NT2/D1 (cell line): Measurements from ENCODE around the gene ALDH2.
"Not testable (repeated sequence)": the region's sequence is repeated elsewhere in the genome, so short reads cannot be mapped to it uniquely, and the experiment has no call there.

Source experiments
- DNase-seq: peaks from one replicate; pipeline ENCODE4 v3.0.0-alpha.2; 2011; ENCODE audit warnings: low read depth, low spot score
- H3K27me3 ChIP-seq: 2 replicates; pipeline ENCODE4 v1.6.0; 2011; ENCODE audit warnings: mild to moderate bottlenecking; ENCODE audit not compliant: insufficient read length, insufficient read depth
- H3K36me3 ChIP-seq: 2 replicates; pipeline ENCODE4 v1.6.1; 2011; ENCODE audit warnings: mild to moderate bottlenecking, low read length, mixed read lengths; ENCODE audit not compliant: insufficient read depth, insufficient read length
- H3K4me1 ChIP-seq: 2 replicates; pipeline ENCODE4 v1.5.1; 2011; ENCODE audit not compliant: insufficient read depth, insufficient read length
- H3K4me3 ChIP-seq: 2 replicates; pipeline ENCODE4 v1.5.1; 2011; ENCODE audit warnings: low read depth; ENCODE audit not compliant: insufficient read length
- H3K9ac ChIP-seq: 2 replicates; pipeline ENCODE4 v1.6.0; 2011; ENCODE audit warnings: low read depth; ENCODE audit not compliant: insufficient read length
- H3K9me3 ChIP-seq: 2 replicates; pipeline ENCODE4 v1.5.1; 2011; ENCODE audit warnings: mild to moderate bottlenecking, low read length; ENCODE audit not compliant: insufficient read depth
- SUZ12 ChIP-seq: IDR thresholded peaks from 2 replicates; pipeline ENCODE4 v1.6.1; 2011; ENCODE audit not compliant: insufficient read length, insufficient read depth; ENCODE audit errors: extremely low read depth
- YY1 ChIP-seq: IDR thresholded peaks from 2 replicates; pipeline ENCODE4 v1.6.1; 2011; ENCODE audit not compliant: insufficient read length, insufficient read depth
- ZNF274 ChIP-seq: IDR thresholded peaks from 2 replicates; pipeline ENCODE4 v1.6.1; 2011; ENCODE audit warnings: mild to moderate bottlenecking, low read depth, low read length

Gene ALDH2

GRCh38 chr12:111822886-111823285 is 56.2 kb downstream of the ALDH2 start:
- Histone ChIP-seq H3K27me3 (no peaks in the 10 kb centered on the region), H3K9me3 (0 out of 2 replicates have a peak, but pooled peaks cover 9% of the 10 kb centered on the region), H3K4me3 (no peak overlapping the region), H3K36me3 (no peaks in the 10 kb centered on the region), H3K4me1 (no peaks in the 10 kb centered on the region), H3K9ac (no peak overlapping the region)
- no peak for TF ChIP-seq ZNF274
- no peak for TF ChIP-seq SUZ12
- TF ChIP-seq YY1, result no peak
- DNase-seq, result no peak

DNA sequence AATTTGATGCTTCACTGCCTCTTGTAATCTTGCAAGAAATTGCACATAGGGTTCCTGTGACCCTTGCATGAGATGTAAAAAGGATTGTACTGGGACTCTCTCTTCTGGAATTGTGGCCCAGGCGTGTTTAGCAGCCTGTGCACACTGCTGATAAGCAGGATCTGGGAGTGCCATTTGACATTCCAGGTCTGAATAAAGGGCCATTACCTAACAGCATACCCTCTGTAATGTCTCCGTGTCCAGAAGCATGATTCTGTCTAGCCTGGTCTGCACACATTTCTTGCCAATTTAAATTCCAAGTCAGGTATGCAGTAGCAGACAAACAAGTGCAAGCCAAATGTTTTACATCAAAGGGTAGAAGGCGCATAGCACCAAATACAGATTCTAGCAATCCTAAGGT is 57.2 kb downstream of the ALDH2 start:
- Histone ChIP-seq H3K4me3 (no peak overlapping the region), H3K36me3 (no peaks in the 10 kb centered on the region), H3K9ac (no peak overlapping the region), H3K27me3 (no peaks in the 10 kb centered on the region), H3K9me3 (0 out of 2 replicates have a peak, but pooled peaks cover 9% of the 10 kb centered on the region), H3K4me1 (no peaks in the 10 kb centered on the region)
- TF ChIP-seq SUZ12, result no peak
- no peak for TF ChIP-seq ZNF274
- TF ChIP-seq YY1, result no peak
- no peak for DNase-seq

- not testable (repeated sequence) for DNase-seq, H3K36me3 ChIP-seq, H3K9ac ChIP-seq, H3K9me3 ChIP-seq, H3K27me3 ChIP-seq, H3K4me3 ChIP-seq, H3K4me1 ChIP-seq
Measured at GRCh38 chr12:111824312-111824711, 57.6 kb downstream of the ALDH2 start.

- H3K4me1 ChIP-seq, result no peaks in the 10 kb centered on the region
- no peaks in the 10 kb centered on the region for H3K27me3 ChIP-seq
- TF ChIP-seq SUZ12 (no peak), YY1 (no peak), ZNF274 (no peak)
- H3K9ac ChIP-seq, result no peak overlapping the region
- 0 out of 2 replicates have a peak, but pooled peaks cover 9% of the 10 kb centered on the region for H3K9me3 ChIP-seq
- H3K36me3 ChIP-seq, result no peaks in the 10 kb centered on the region
- no peak overlapping the region for H3K4me3 ChIP-seq
- DNase-seq, result no peak
Measured at GRCh38 chr12:111825509-111825908, 58.8 kb downstream of the ALDH2 start.

DNA sequence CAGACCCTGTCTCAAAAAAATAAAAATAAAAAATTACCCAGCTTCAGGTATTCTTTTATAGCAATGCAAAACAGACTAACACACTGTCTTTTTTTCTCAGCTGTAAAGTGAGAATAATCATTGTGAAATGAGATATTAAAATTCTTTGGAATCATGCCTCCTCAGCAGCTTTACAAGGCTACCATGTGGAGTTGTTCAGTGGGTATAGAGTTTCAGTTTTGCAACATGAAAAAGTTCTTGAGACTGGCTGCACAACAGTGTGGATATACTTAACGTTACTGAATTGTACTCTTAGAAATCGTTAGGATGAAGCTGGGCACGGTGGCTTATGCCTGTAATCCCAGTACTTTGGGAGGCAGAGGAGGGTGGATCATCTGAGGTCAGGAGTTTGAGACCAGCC is 59.6 kb downstream of the ALDH2 start:
- Histone ChIP-seq H3K9ac (no peak overlapping the region), H3K9me3 (0 out of 2 replicates have a peak, but pooled peaks cover 7% of the 10 kb centered on the region)
- no peak for DNase-seq

DNA sequence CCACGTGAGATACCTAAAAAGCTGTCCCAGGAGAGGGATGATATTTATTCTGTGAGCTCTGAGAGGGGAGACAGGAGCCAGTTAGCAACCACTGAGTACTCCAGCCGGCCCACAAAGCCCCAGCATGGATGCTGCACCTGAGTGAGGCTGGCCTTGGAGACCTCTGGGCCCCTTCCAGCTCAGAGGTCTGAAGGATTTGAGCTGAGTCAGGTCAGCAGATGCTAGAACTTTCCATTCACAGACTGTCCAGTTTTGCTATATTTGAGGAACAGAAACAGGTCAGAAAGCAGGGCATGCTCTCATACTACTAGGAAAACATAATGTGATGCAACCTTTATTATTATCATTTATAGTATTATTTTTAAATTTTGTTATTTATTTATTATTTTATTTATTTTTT is 60.3 kb downstream of the ALDH2 start:
- Histone ChIP-seq H3K36me3 (no peaks in the 10 kb centered on the region), H3K27me3 (no peaks in the 10 kb centered on the region), H3K4me1 (no peaks in the 10 kb centered on the region), H3K9ac (no peak overlapping the region), H3K4me3 (no peak overlapping the region), H3K9me3 (0 out of 2 replicates have a peak, but pooled peaks cover under 1% of the 10 kb centered on the region)
- no peak for DNase-seq
- TF ChIP-seq YY1 (no peak), SUZ12 (no peak), ZNF274 (no peak)

More for the DNA sequence above, 59.6 kb downstream of the ALDH2 start:
- Histone ChIP-seq H3K36me3 (no peaks in the 10 kb centered on the region), H3K4me3 (no peak overlapping the region), H3K4me1 (no peaks in the 10 kb centered on the region), H3K27me3 (no peaks in the 10 kb centered on the region)
- TF ChIP-seq ZNF274 (no peak), YY1 (no peak), SUZ12 (no peak)

- Histone ChIP-seq H3K4me3 (no peak overlapping the region), H3K9ac (no peak overlapping the region), H3K36me3 (no peaks in the 10 kb centered on the region), H3K4me1 (no peaks in the 10 kb centered on the region), H3K27me3 (no peaks in the 10 kb centered on the region), H3K9me3 (no peaks in the 10 kb centered on the region)
- DNase-seq, result no peak
- TF ChIP-seq SUZ12 (no peak), YY1 (no peak), ZNF274 (no peak)
Measured at GRCh38 chr12:111827907-111828306, 61.2 kb downstream of the ALDH2 start.
